GM23338 (cell line): ENCODE measurements around the gene CBLC. TPM values are rescaled to one million over a fixed set of nuclear protein-coding genes. Genes with fewer than 3 reads are reported as not detected.

Source experiments
- ATAC-seq: fragments of 200-7000 bp; cut with Tn5 transposase; 3 replicates; pipeline ENCODE4 v1.9.1; 2020
- DNase-seq: peaks from one replicate; pipeline ENCODE4 v3.0.0-alpha.2; 2015; ENCODE audit warnings: low spot score
- H2AFZ ChIP-seq: fragments of 200-600 bp; sonication (generic); 2 replicates; pipeline ENCODE4 v1.8.0; 2016; ENCODE audit warnings: antibody characterized with exemption, mild to moderate bottlenecking, moderate library complexity
- H3F3A ChIP-seq: fragments of 200-600 bp; sonication (generic); replicated peaks from 2 replicates; pipeline ENCODE4 v1.8.0; 2017; ENCODE audit warnings: antibody characterized with exemption, mixed run types, low read depth
- H3K27ac ChIP-seq: fragments of 200-600 bp; sonication (generic); 2 replicates; pipeline ENCODE4 v1.6.1; 2016; ENCODE audit warnings: low read depth
- H3K27me3 ChIP-seq: fragments of 200-600 bp; sonication (generic); 2 replicates; pipeline ENCODE4 v1.8.0; 2016; ENCODE audit warnings: mild to moderate bottlenecking, mixed run types, moderate library complexity; ENCODE audit not compliant: insufficient read depth
- H3K36me3 ChIP-seq: fragments of 200-600 bp; sonication (generic); 2 replicates; pipeline ENCODE4 v1.8.0; 2016; ENCODE audit warnings: mild to moderate bottlenecking; ENCODE audit not compliant: insufficient read depth
- H3K4me1 ChIP-seq: fragments of 200-600 bp; sonication (generic); 2 replicates; pipeline ENCODE4 v1.8.0; 2016; ENCODE audit warnings: mild to moderate bottlenecking, moderate library complexity; ENCODE audit not compliant: insufficient read depth
- H3K4me2 ChIP-seq: fragments of 200-600 bp; sonication (generic); 2 replicates; pipeline ENCODE4 v1.7.1; 2017; ENCODE audit warnings: mixed run types
- H3K4me3 ChIP-seq: fragments of 200-600 bp; sonication (generic); 2 replicates; pipeline ENCODE4 v1.6.1; 2016; ENCODE audit warnings: mixed run types
- H3K79me2 ChIP-seq: fragments of 200-600 bp; sonication (generic); replicated peaks from 2 replicates; pipeline ENCODE4 v1.8.0; 2017; ENCODE audit warnings: mild to moderate bottlenecking; ENCODE audit not compliant: insufficient read depth
- H3K9me2 ChIP-seq: fragments of 200-600 bp; sonication (generic); 2 replicates; pipeline ENCODE4 v1.8.0; 2017; ENCODE audit not compliant: insufficient read depth
- H4K20me1 ChIP-seq: fragments of 200-600 bp; sonication (generic); replicated peaks from 2 replicates; pipeline ENCODE4 v1.8.0; 2017; ENCODE audit warnings: mild to moderate bottlenecking; ENCODE audit not compliant: insufficient read depth
- H3K27ac Mint-ChIP-seq: 2 replicates; pipeline ENCODE4 v1.8.0; 2020; ENCODE audit warnings: inconsistent platforms, mild to moderate bottlenecking, moderate library complexity, mixed read lengths
- H3K27me3 Mint-ChIP-seq: 3 replicates; pipeline ENCODE4 v1.8.0; 2022; ENCODE audit warnings: low read depth, mild to moderate bottlenecking, moderate library complexity, mixed read lengths, inconsistent platforms; ENCODE audit not compliant: insufficient read depth, poor library complexity
- H3K36me3 Mint-ChIP-seq: 3 replicates; pipeline ENCODE4 v1.8.0; 2021; ENCODE audit warnings: low read depth, mild to moderate bottlenecking, inconsistent platforms, moderate library complexity, mixed read lengths
- H3K4me1 Mint-ChIP-seq: 3 replicates; pipeline ENCODE4 v1.8.0; 2020; ENCODE audit warnings: mild to moderate bottlenecking, inconsistent platforms, mixed read lengths
- H3K4me3 Mint-ChIP-seq: 3 replicates; pipeline ENCODE4 v1.8.0; 2021; ENCODE audit warnings: moderate library complexity, mild to moderate bottlenecking, inconsistent platforms, mixed read lengths
- H3K9me3 Mint-ChIP-seq: 3 replicates; pipeline ENCODE4 v1.8.0; 2020; ENCODE audit warnings: moderate library complexity, mild to moderate bottlenecking, inconsistent platforms, mixed read lengths
- CREB1 ChIP-seq: fragments of 250-450 bp; sonication (Bioruptor Pico); IDR thresholded peaks from 2 replicates; pipeline ENCODE4 v1.5.0; 2020; ENCODE audit warnings: low read depth, mild to moderate bottlenecking, moderate library complexity
- ETS1 ChIP-seq: IDR thresholded peaks from 2 replicates; pipeline ENCODE4 v1.6.1; 2016; ENCODE audit warnings: antibody characterized with exemption
- EZH2 ChIP-seq: fragments of 200-600 bp; sonication (generic); IDR thresholded peaks from one replicate; pipeline ENCODE4 v1.8.0; 2017; ENCODE audit warnings: antibody characterized with exemption, mild to moderate bottlenecking, low read depth; ENCODE audit not compliant: unreplicated experiment
- EZH2phosphoT487 ChIP-seq: fragments of 200-600 bp; sonication (generic); IDR thresholded peaks from one replicate; pipeline ENCODE4 v1.8.1; 2018; ENCODE audit warnings: antibody characterized with exemption; ENCODE audit not compliant: unreplicated experiment
- JUNB ChIP-seq: IDR thresholded peaks from one replicate; pipeline ENCODE4 v1.6.1; 2016; ENCODE audit warnings: antibody characterized with exemption; ENCODE audit not compliant: unreplicated experiment
- NANOG ChIP-seq: IDR thresholded peaks from 2 replicates; pipeline ENCODE4 v1.6.1; 2016; ENCODE audit warnings: antibody characterized with exemption, borderline replicate concordance
- ZNF114 ChIP-seq: fragments of 250-450 bp; sonication (Bioruptor Pico); IDR thresholded peaks from 2 replicates; pipeline ENCODE4 v1.5.0; 2020; ENCODE audit warnings: mild to moderate bottlenecking, moderate library complexity
- polyA plus RNA-seq: library from polyadenylated mRNA; unstranded; fragments of >200 nt; fragmentation: Nextera tagmentation; extraction: Ambion mirVana; gene quantifications from 2 replicates; pipeline ENCODE4 v1.2.1, GENCODE V29; 2016
- total RNA-seq: library from RNA; depleted of rRNA; stranded (reverse); fragments of >200 nt; shearing (Covaris generic); gene quantifications from 2 replicates; pipeline ENCODE4 v1.2.3, GENCODE V29; 2014
- TF ChIP-seq, protein P1 (sequence below): IDR thresholded peaks from one replicate; pipeline ENCODE4 v1.6.1; 2018; ENCODE audit warnings: antibody characterized with exemption; ENCODE audit not compliant: unreplicated experiment
- TF ChIP-seq, protein P2 (sequence below): fragments of 250-450 bp; sonication (Bioruptor Pico); IDR thresholded peaks from 2 replicates; pipeline ENCODE4 v1.5.0; 2020; ENCODE audit warnings: mild to moderate bottlenecking, moderate library complexity

CBLC gene
- total and polyA plus RNA-seq, 2 experiments from 2014 or later = 14.5 to 29.3 TPM

- Histone ChIP-seq H3K4me2 (peak overlapping the region; percentile 94), H3K36me3 (no peaks in the 10 kb centered on the region), H2AFZ (no peak overlapping the region), H3K4me3 (peak overlapping the region; percentile 72), H3F3A (peaks cover 16% of the 10 kb centered on the region; the same call in 1 of the 2 replicates), H3K4me1 (peaks cover 33% of the 10 kb centered on the region), H3K27me3 (peaks cover 83% of the 10 kb centered on the region), H3K79me2 (no peaks in the 10 kb centered on the region), H3K9me2 (no peaks in the 10 kb centered on the region), H4K20me1 (no peaks in the 10 kb centered on the region), H3K27ac (no peak overlapping the region)
- ATAC-seq (no peak), DNase-seq (no peak)
- TF ChIP-seq EZH2phosphoT487 (no peak), EZH2 (peak; percentile 31)
- H3K36me3 Mint-ChIP-seq = no peaks in the 10 kb centered on the region
- no peaks in the 10 kb centered on the region; the same call in 2 of the 3 replicates for H3K9me3 Mint-ChIP-seq
- H3K27ac Mint-ChIP-seq = no peak overlapping the region
- H3K4me3 Mint-ChIP-seq = peak overlapping the region; percentile 72
- H3K27me3 Mint-ChIP-seq = peaks cover 77% of the 10 kb centered on the region
- H3K4me1 Mint-ChIP-seq = peaks cover 32% of the 10 kb centered on the region
Observed at GRCh38 chr19:44755219-44755618, 22.5 kb upstream of the CBLC start.

DNA sequence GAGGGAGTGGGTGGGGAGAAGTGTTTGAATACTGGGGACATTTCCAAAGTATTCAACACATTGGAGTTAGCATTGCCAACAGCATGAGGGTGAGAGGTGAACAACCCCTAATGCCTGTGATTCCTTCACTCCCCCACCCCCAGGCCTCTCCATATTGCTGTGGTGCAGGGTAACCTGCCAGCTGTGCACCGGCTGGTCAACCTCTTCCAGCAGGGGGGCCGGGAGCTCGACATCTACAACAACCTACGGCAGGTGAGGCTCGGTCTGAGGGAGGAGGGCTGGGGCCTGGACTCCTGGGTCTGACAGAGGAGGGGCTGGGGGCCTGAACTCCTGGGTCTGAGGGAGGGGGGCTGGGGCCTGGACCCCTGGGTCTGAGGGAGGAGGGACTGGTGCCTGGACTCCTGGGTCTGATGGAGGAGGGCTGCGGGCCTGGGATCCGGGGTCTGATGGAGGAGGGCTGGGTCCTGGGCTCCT is 21.6 kb upstream of the CBLC start:
- Histone ChIP-seq H3F3A (peaks cover 16% of the 10 kb centered on the region; the same call in 1 of the 2 replicates), H3K4me1 (peaks cover 33% of the 10 kb centered on the region), H3K4me2 (no peak overlapping the region), H3K79me2 (no peaks in the 10 kb centered on the region), H4K20me1 (no peaks in the 10 kb centered on the region), H3K4me3 (no peak overlapping the region), H3K27me3 (peaks cover 74% of the 10 kb centered on the region), H3K9me2 (no peaks in the 10 kb centered on the region), H3K36me3 (no peaks in the 10 kb centered on the region), H3K27ac (no peak overlapping the region), H2AFZ (no peak overlapping the region)
- H3K4me1 Mint-ChIP-seq = peaks cover 32% of the 10 kb centered on the region
- ATAC-seq (no peak), DNase-seq (no peak)
- no peak overlapping the region for H3K27ac Mint-ChIP-seq
- H3K9me3 Mint-ChIP-seq = no peaks in the 10 kb centered on the region; the same call in 2 of the 3 replicates
- H3K4me3 Mint-ChIP-seq = peak overlapping the region; percentile 34; the same call in 1 of the 3 replicates
- H3K27me3 Mint-ChIP-seq = peaks cover 68% of the 10 kb centered on the region
- no peaks in the 10 kb centered on the region for H3K36me3 Mint-ChIP-seq
- TF ChIP-seq ZNF114 (no peak), EZH2 (no peak), ETS1 (no peak), NANOG (no peak), JUNB (no peak), EZH2phosphoT487 (no peak), CREB1 (no peak)
- TF ChIP-seq, protein P1, sequence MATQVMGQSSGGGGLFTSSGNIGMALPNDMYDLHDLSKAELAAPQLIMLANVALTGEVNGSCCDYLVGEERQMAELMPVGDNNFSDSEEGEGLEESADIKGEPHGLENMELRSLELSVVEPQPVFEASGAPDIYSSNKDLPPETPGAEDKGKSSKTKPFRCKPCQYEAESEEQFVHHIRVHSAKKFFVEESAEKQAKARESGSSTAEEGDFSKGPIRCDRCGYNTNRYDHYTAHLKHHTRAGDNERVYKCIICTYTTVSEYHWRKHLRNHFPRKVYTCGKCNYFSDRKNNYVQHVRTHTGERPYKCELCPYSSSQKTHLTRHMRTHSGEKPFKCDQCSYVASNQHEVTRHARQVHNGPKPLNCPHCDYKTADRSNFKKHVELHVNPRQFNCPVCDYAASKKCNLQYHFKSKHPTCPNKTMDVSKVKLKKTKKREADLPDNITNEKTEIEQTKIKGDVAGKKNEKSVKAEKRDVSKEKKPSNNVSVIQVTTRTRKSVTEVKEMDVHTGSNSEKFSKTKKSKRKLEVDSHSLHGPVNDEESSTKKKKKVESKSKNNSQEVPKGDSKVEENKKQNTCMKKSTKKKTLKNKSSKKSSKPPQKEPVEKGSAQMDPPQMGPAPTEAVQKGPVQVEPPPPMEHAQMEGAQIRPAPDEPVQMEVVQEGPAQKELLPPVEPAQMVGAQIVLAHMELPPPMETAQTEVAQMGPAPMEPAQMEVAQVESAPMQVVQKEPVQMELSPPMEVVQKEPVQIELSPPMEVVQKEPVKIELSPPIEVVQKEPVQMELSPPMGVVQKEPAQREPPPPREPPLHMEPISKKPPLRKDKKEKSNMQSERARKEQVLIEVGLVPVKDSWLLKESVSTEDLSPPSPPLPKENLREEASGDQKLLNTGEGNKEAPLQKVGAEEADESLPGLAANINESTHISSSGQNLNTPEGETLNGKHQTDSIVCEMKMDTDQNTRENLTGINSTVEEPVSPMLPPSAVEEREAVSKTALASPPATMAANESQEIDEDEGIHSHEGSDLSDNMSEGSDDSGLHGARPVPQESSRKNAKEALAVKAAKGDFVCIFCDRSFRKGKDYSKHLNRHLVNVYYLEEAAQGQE = no peak
- TF ChIP-seq, protein P2, sequence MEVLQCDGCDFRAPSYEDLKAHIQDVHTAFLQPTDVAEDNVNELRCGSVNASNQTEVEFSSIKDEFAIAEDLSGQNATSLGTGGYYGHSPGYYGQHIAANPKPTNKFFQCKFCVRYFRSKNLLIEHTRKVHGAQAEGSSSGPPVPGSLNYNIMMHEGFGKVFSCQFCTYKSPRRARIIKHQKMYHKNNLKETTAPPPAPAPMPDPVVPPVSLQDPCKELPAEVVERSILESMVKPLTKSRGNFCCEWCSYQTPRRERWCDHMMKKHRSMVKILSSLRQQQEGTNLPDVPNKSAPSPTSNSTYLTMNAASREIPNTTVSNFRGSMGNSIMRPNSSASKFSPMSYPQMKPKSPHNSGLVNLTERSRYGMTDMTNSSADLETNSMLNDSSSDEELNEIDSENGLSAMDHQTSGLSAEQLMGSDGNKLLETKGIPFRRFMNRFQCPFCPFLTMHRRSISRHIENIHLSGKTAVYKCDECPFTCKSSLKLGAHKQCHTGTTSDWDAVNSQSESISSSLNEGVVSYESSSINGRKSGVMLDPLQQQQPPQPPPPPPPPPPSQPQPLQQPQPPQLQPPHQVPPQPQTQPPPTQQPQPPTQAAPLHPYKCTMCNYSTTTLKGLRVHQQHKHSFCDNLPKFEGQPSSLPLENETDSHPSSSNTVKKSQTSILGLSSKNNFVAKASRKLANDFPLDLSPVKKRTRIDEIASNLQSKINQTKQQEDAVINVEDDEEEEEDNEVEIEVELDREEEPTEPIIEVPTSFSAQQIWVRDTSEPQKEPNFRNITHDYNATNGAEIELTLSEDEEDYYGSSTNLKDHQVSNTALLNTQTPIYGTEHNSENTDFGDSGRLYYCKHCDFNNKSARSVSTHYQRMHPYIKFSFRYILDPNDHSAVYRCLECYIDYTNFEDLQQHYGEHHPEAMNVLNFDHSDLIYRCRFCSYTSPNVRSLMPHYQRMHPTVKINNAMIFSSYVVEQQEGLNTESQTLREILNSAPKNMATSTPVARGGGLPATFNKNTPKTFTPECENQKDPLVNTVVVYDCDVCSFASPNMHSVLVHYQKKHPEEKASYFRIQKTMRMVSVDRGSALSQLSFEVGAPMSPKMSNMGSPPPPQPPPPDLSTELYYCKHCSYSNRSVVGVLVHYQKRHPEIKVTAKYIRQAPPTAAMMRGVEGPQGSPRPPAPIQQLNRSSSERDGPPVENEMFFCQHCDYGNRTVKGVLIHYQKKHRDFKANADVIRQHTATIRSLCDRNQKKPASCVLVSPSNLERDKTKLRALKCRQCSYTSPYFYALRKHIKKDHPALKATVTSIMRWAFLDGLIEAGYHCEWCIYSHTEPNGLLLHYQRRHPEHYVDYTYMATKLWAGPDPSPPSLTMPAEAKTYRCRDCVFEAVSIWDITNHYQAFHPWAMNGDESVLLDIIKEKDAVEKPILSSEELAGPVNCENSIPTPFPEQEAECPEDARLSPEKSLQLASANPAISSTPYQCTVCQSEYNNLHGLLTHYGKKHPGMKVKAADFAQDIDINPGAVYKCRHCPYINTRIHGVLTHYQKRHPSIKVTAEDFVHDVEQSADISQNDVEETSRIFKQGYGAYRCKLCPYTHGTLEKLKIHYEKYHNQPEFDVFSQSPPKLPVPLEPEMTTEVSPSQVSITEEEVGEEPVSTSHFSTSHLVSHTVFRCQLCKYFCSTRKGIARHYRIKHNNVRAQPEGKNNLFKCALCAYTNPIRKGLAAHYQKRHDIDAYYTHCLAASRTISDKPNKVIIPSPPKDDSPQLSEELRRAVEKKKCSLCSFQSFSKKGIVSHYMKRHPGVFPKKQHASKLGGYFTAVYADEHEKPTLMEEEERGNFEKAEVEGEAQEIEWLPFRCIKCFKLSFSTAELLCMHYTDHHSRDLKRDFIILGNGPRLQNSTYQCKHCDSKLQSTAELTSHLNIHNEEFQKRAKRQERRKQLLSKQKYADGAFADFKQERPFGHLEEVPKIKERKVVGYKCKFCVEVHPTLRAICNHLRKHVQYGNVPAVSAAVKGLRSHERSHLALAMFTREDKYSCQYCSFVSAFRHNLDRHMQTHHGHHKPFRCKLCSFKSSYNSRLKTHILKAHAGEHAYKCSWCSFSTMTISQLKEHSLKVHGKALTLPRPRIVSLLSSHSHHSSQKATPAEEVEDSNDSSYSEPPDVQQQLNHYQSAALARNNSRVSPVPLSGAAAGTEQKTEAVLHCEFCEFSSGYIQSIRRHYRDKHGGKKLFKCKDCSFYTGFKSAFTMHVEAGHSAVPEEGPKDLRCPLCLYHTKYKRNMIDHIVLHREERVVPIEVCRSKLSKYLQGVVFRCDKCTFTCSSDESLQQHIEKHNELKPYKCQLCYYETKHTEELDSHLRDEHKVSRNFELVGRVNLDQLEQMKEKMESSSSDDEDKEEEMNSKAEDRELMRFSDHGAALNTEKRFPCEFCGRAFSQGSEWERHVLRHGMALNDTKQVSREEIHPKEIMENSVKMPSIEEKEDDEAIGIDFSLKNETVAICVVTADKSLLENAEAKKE (CRISPR knock-in tag) = no peak
